IMR-90 (cell line): ENCODE data around the gene TINAG. TPM values are rescaled to one million over a fixed set of nuclear protein-coding genes. Genes with fewer than 3 reads are reported as not detected.

Source experiments
- ATAC-seq: fragments of 200-7000 bp; cut with Tn5 transposase; 2 replicates; pipeline ENCODE4 v1.9.1; 2020; ENCODE audit warnings: low read depth, mild to moderate bottlenecking, moderate library complexity
- BruUV-seq: library from RNA; stranded (reverse); fragments of 400-500 nt; replicated peaks from 2 replicates; lab custom pipeline; 2021; lab: Mats Ljungman, UMichigan
- CTCF ChIA-PET: fragments of 300-600 bp; formaldehyde crosslinking; extraction: SDS; loops from one replicate; lab custom pipeline; 2021; ENCODE audit warnings: antibody characterized with exemption; lab: Yijun Ruan, JAX
- POLR2A ChIA-PET: fragments of 300-600 bp; sonication (Branson Sonifier 250); formaldehyde crosslinking; loops from one replicate; lab custom pipeline; 2022; ENCODE audit warnings: antibody characterized with exemption; ENCODE audit not compliant: unreplicated experiment; lab: Charles Lee
- DNase-seq: peaks from one replicate; pipeline ENCODE4 v3.0.0; 2013
- H2AFZ ChIP-seq: replicated peaks from 2 replicates; pipeline ENCODE3; 2013; ENCODE audit warnings: low read length, mild to moderate bottlenecking; ENCODE audit not compliant: poor library complexity
- H2AK5ac ChIP-seq: 2 replicates; pipeline ENCODE4 v1.6.1; 2013; ENCODE audit warnings: low read depth, low read length, inconsistent platforms
- H2AK9ac ChIP-seq: replicated peaks from 2 replicates; pipeline ENCODE3; 2013; ENCODE audit warnings: mild to moderate bottlenecking, low read depth, low read length, moderate library complexity; ENCODE audit not compliant: poor library complexity
- H2BK120ac ChIP-seq: 2 replicates; pipeline ENCODE4 v1.6.1; 2013; ENCODE audit warnings: low read depth, low read length, inconsistent platforms
- H2BK15ac ChIP-seq: 3 replicates; pipeline ENCODE4 v1.6.1; 2013; ENCODE audit warnings: low read depth, low read length, inconsistent platforms
- H2BK20ac ChIP-seq: 2 replicates; pipeline ENCODE4 v1.6.1; 2013; ENCODE audit warnings: low read depth, mild to moderate bottlenecking, inconsistent platforms, low read length, moderate library complexity
- H2BK5ac ChIP-seq: 2 replicates; pipeline ENCODE4 v1.6.1; 2013; ENCODE audit warnings: mild to moderate bottlenecking, low read depth, low read length, inconsistent platforms; ENCODE audit not compliant: poor library complexity, severe bottlenecking
- H3K14ac ChIP-seq: replicated peaks from 2 replicates; pipeline ENCODE4 v1.6.1; 2013; ENCODE audit warnings: low read depth, low read length, inconsistent platforms
- H3K18ac ChIP-seq: 2 replicates; pipeline ENCODE4 v1.6.1; 2013; ENCODE audit warnings: low read depth, low read length, control low read depth
- H3K23ac ChIP-seq: 2 replicates; pipeline ENCODE4 v1.6.1; 2013; ENCODE audit warnings: low read depth, low read length, inconsistent platforms
- H3K27ac ChIP-seq: 2 replicates; pipeline ENCODE4 v1.5.1; 2013; ENCODE audit warnings: mild to moderate bottlenecking, control low read depth, low read length; ENCODE audit not compliant: insufficient read depth
- H3K27me3 ChIP-seq: 2 replicates; pipeline ENCODE4 v1.6.1; 2013; ENCODE audit warnings: low read length; ENCODE audit not compliant: control insufficient read depth, insufficient read depth
- H3K36me3 ChIP-seq: 2 replicates; pipeline ENCODE4 v1.6.1; 2013; ENCODE audit warnings: low read length, mixed read lengths; ENCODE audit not compliant: control insufficient read depth, insufficient read depth
- H3K4ac ChIP-seq: 2 replicates; pipeline ENCODE4 v1.6.1; 2013; ENCODE audit warnings: low read depth, low read length, inconsistent platforms
- H3K4me1 ChIP-seq: 2 replicates; pipeline ENCODE4 v1.6.1; 2013; ENCODE audit warnings: low read length, mixed read lengths; ENCODE audit not compliant: control insufficient read depth, insufficient read depth
- H3K4me2 ChIP-seq: 2 replicates; pipeline ENCODE4 v1.6.1; 2013; ENCODE audit warnings: low read depth, mild to moderate bottlenecking, control low read depth, low read length, moderate library complexity
- H3K4me3 ChIP-seq: 2 replicates; pipeline ENCODE4 v1.5.1; 2013; ENCODE audit warnings: low read depth, mild to moderate bottlenecking, control low read depth, low read length, moderate library complexity; ENCODE audit not compliant: insufficient read depth
- H3K56ac ChIP-seq: 2 replicates; pipeline ENCODE4 v1.6.1; 2013; ENCODE audit warnings: low read length, inconsistent platforms; ENCODE audit not compliant: insufficient read depth; ENCODE audit errors: extremely low read depth
- H3K79me1 ChIP-seq, 2 experiments: 2 replicates each; pipeline ENCODE4 v1.6.1; 2013; ENCODE audit warnings: low read length in 2 of 2, inconsistent platforms in 1 of 2, low read depth in 1 of 2
- H3K9ac ChIP-seq: 2 replicates; pipeline ENCODE4 v1.6.1; 2013; ENCODE audit warnings: low read depth, low read length, control low read depth
- H3K9me1 ChIP-seq: 2 replicates; pipeline ENCODE4 v1.6.1; 2013; ENCODE audit warnings: low read length, inconsistent platforms; ENCODE audit not compliant: insufficient read depth
- H3K9me3 ChIP-seq: 2 replicates; pipeline ENCODE4 v1.6.1; 2013; ENCODE audit warnings: low read length; ENCODE audit not compliant: control insufficient read depth, insufficient read depth
- H4K20me1 ChIP-seq: 2 replicates; pipeline ENCODE4 v1.6.1; 2013; ENCODE audit warnings: low read length, inconsistent platforms; ENCODE audit not compliant: insufficient read depth
- H4K5ac ChIP-seq: 2 replicates; pipeline ENCODE4 v1.6.1; 2013; ENCODE audit warnings: mild to moderate bottlenecking, low read depth, low read length, control low read depth
- H4K8ac ChIP-seq, 2 experiments: 2 replicates each; pipeline ENCODE4 v1.6.1; 2013; ENCODE audit warnings: low read depth in 2 of 2, low read length in 2 of 2, control low read depth in 1 of 2, inconsistent platforms in 1 of 2
- H4K91ac ChIP-seq: 2 replicates; pipeline ENCODE4 v1.6.1; 2013; ENCODE audit warnings: low read depth, low read length, inconsistent platforms; ENCODE audit not compliant: insufficient read depth
- BHLHE40 ChIP-seq: fragments of 150-350 bp; IDR thresholded peaks from 2 replicates; pipeline ENCODE4 v1.6.1; 2016; ENCODE audit warnings: mild to moderate bottlenecking, low read depth, low read length
- CEBPB ChIP-seq: IDR thresholded peaks from 2 replicates; pipeline ENCODE4 v1.6.1; 2012; ENCODE audit warnings: low read depth, low read length, improper control_type of control experiment
- CHD1 ChIP-seq: IDR thresholded peaks from 2 replicates; pipeline ENCODE4 v1.6.1; 2012; ENCODE audit warnings: low read depth, low read length, improper control_type of control experiment
- FOS ChIP-seq: fragments of 150-350 bp; IDR thresholded peaks from 2 replicates; pipeline ENCODE4 v1.6.1; 2016; ENCODE audit warnings: low read depth, low read length
- MAFK ChIP-seq: IDR thresholded peaks from 2 replicates; pipeline ENCODE4 v1.6.1; 2012; ENCODE audit warnings: low read depth, low read length, improper control_type of control experiment
- MAZ ChIP-seq: IDR thresholded peaks from 2 replicates; pipeline ENCODE4 v1.6.1; 2012; ENCODE audit warnings: low read depth, mild to moderate bottlenecking, low read length, improper control_type of control experiment, moderate library complexity, borderline replicate concordance
- MXI1 ChIP-seq: IDR thresholded peaks from 2 replicates; pipeline ENCODE4 v1.6.1; 2012; ENCODE audit warnings: low read depth, mild to moderate bottlenecking, low read length, moderate library complexity, borderline replicate concordance
- POLR2A ChIP-seq: IDR thresholded peaks from 2 replicates; pipeline ENCODE4 v1.6.1; 2012; ENCODE audit warnings: mild to moderate bottlenecking, low read depth, low read length
- RAD21 ChIP-seq: IDR thresholded peaks from 2 replicates; pipeline ENCODE4 v1.6.1; 2012; ENCODE audit warnings: low read length, improper control_type of control experiment
- RCOR1 ChIP-seq: IDR thresholded peaks from 2 replicates; pipeline ENCODE4 v1.6.1; 2012; ENCODE audit warnings: mild to moderate bottlenecking, low read length, improper control_type of control experiment; ENCODE audit not compliant: insufficient replicate concordance
- RFX5 ChIP-seq: IDR thresholded peaks from 2 replicates; pipeline ENCODE4 v1.8.0; 2012; ENCODE audit warnings: low read depth, mild to moderate bottlenecking, low read length, moderate library complexity
- SMC3 ChIP-seq: fragments of 150-350 bp; IDR thresholded peaks from 2 replicates; pipeline ENCODE4 v1.6.1; 2016; ENCODE audit warnings: low read depth, mild to moderate bottlenecking, antibody characterized with exemption, low read length, moderate library complexity
- WGBS, 2 experiments: methylation state at CpG; one replicate each; pipeline versions ENCODE4 v1.1.5 to v1.1.7; 2013; ENCODE audit warnings: missing lambda C conversion rate in 2 of 2; ENCODE audit not compliant: insufficient read length in 1 of 2; ENCODE audit errors: extremely low coverage in 2 of 2; 5-methylcytosine and 5-hydroxymethylcytosine counted together
- dilution Hi-C: fragments of 300-500 bp; cut with HindIII; formaldehyde crosslinking; loops from one replicate; pipeline ENCODE4 v1.14.3; 2018; ENCODE audit warnings: low sequenced_read_pairs; ENCODE audit not compliant: unreplicated experiment
- in situ Hi-C: fragments of 300-500 bp; cut with MboI; formaldehyde crosslinking; loops from 3 replicates; pipeline ENCODE4 v1.14.3; 2019; ENCODE audit warnings: low sequenced_read_pairs, inconsistent platforms, mixed read lengths
- intact Hi-C: fragments of 100-400 bp; cut with micrococcal nuclease; formaldehyde crosslinking; loops from 2 replicates; pipeline ENCODE4 v1.10.0; 2022
- polyA plus RNA-seq, 3 experiments: library from polyadenylated mRNA; depleted of rRNA; stranded (reverse); fragments of >200 nt; gene quantifications; 2 replicates each; pipeline ENCODE4 v1.2.3, GENCODE V29; 2012; ENCODE audit warnings: low replicate concordance in 1 of 3
- total RNA-seq: library from RNA; depleted of rRNA; stranded (reverse); fragments of >200 nt; gene quantifications from 2 replicates; pipeline ENCODE4 v1.2.3, GENCODE V29; 2012
- TF ChIP-seq, protein P1 (sequence below): conservative IDR thresholded peaks from 2 replicates; pipeline ENCODE4 v1.5.1; 2012; ENCODE audit warnings: mild to moderate bottlenecking, low read depth, low read length, improper control_type of control experiment

Gene TINAG
- total and polyA plus RNA-seq, 2 of the 4 experiments (the other 2 are of a cell fraction): not detected

DNA sequence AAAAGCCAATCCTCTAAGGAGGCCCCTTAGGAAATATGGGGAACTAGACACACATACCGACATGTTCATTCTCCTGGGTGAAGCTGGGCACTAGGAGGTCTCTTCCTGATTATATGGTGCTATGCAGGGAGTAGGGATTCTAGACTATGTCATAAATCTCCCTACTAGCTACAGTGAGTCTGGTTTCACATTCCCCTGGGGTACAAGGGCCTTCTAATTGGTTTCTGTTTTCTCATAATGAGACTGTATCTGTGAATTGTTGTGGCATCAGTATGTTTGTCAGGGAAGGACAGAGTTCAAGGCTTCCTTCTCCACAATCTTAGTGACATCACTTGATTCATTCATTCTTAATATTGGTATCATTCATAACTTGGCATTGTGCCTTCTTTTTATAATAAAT, 103.5 kb downstream of the TINAG start:
- Histone ChIP-seq H4K20me1 (no peaks in the 10 kb centered on the region), H2BK15ac (no peak overlapping the region), H4K91ac (no peak overlapping the region), H3K4me2 (no peak overlapping the region), H2AK5ac (no peak overlapping the region), H2BK20ac (no peak overlapping the region), H4K5ac (no peak overlapping the region), H3K18ac (no peak overlapping the region), H3K14ac (no peak overlapping the region), H3K4me3 (no peak overlapping the region), H2AK9ac (no peak overlapping the region), H3K27ac (no peak overlapping the region), H3K4me1 (no peaks in the 10 kb centered on the region), H2BK5ac (no peak overlapping the region), H4K8ac (no peak overlapping the region), H3K36me3 (no peaks in the 10 kb centered on the region), H3K27me3 (no peaks in the 10 kb centered on the region), H3K9ac (no peak overlapping the region), H3K56ac (no peak overlapping the region), H2BK120ac (no peak overlapping the region), H2AFZ (no peak overlapping the region), H3K4ac (no peak overlapping the region), H3K23ac (no peak overlapping the region), H3K79me1 (no peaks in the 10 kb centered on the region), H3K9me1 (no peaks in the 10 kb centered on the region), H3K9me3 (no peaks in the 10 kb centered on the region)
- CTCF ChIA-PET: interaction anchor here (1.4 kb wide), 1 partner anchor 24 kb away, joined by 3 read pairs; no protein-coding TSS in a partner anchor
- no CpG with 5 or more reads among the region's 1 CpG for WGBS, 2 experiments
- POLR2A ChIA-PET: no interaction called here
- intact Hi-C loops: no loop called here
- ATAC-seq (no peak), DNase-seq (no peak)
- no peak for TF ChIP-seq RAD21
- TF ChIP-seq CHD1: no peak
- TF ChIP-seq CEBPB: no peak
- no peak for TF ChIP-seq FOS
- no peak for TF ChIP-seq MAZ
- no peak for TF ChIP-seq BHLHE40
- TF ChIP-seq RFX5: no peak
- TF ChIP-seq MXI1: no peak
- TF ChIP-seq SMC3: no peak
- TF ChIP-seq, protein P1, sequence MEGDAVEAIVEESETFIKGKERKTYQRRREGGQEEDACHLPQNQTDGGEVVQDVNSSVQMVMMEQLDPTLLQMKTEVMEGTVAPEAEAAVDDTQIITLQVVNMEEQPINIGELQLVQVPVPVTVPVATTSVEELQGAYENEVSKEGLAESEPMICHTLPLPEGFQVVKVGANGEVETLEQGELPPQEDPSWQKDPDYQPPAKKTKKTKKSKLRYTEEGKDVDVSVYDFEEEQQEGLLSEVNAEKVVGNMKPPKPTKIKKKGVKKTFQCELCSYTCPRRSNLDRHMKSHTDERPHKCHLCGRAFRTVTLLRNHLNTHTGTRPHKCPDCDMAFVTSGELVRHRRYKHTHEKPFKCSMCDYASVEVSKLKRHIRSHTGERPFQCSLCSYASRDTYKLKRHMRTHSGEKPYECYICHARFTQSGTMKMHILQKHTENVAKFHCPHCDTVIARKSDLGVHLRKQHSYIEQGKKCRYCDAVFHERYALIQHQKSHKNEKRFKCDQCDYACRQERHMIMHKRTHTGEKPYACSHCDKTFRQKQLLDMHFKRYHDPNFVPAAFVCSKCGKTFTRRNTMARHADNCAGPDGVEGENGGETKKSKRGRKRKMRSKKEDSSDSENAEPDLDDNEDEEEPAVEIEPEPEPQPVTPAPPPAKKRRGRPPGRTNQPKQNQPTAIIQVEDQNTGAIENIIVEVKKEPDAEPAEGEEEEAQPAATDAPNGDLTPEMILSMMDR: no peak
- no peak for TF ChIP-seq POLR2A
- no peak for TF ChIP-seq MAFK
- TF ChIP-seq RCOR1: no peak
- no TSS peak for BruUV-seq
- in situ Hi-C loops: no loop called here
- dilution Hi-C loops: no loop called here
